GM10847 (cell line): Measurements from ENCODE around the gene ZNF557.
"Not testable (repeated sequence)": the region's sequence is repeated elsewhere in the genome, so short reads cannot be mapped to it uniquely, and the experiment has no call there.

Experiments used
- POLR2A ChIP-seq: IDR thresholded peaks from 2 replicates; pipeline ENCODE4 v1.6.1; 2011; ENCODE audit not compliant: insufficient read length; ENCODE audit errors: extremely low read depth

The ZNF557 gene

GRCh38 chr19:7069042-7069903, at the start of gene ZNF557:
TSS of gene ZNF557 (plus strand) at chr19:7069703. CDS start at chr19:7075075, 5,372 bp downstream.
- peak; percentile 89 for TF ChIP-seq POLR2A

- not testable (repeated sequence) for TF ChIP-seq POLR2A
Measured at GRCh38 chr19:7021331-7021730, 48.2 kb upstream of the ZNF557 start, which contains the start of gene MBD3L2B. TSS of gene MBD3L2B (minus strand) at chr19:7021431. CDS start at chr19:7021397, 34 bp downstream.

GRCh38 chr19:7030278-7030677, 39.2 kb upstream of the ZNF557 start, which contains the start of gene MBD3L5:
TSS of gene MBD3L5 (plus strand) at chr19:7030578. CDS start at chr19:7030612, 34 bp downstream.
- not testable (repeated sequence) for TF ChIP-seq POLR2A

- not testable (repeated sequence) for TF ChIP-seq POLR2A
Measured at GRCh38 chr19:7040079-7040478, 29.4 kb upstream of the ZNF557 start, which contains the start of gene MBD3L4. TSS of gene MBD3L4 (minus strand) at chr19:7040179. CDS start at chr19:7040144, 35 bp downstream.

- not testable (repeated sequence) for TF ChIP-seq POLR2A
Measured at GRCh38 chr19:7049021-7049420, 20.5 kb upstream of the ZNF557 start, which contains the start of gene MBD3L2. TSS of gene MBD3L2 (plus strand) at chr19:7049321. CDS start at chr19:7049374, 53 bp downstream.

- not testable (repeated sequence) for TF ChIP-seq POLR2A
Measured at GRCh38 chr19:7058576-7058975, 10.9 kb upstream of the ZNF557 start, which contains the start of gene MBD3L3. TSS of gene MBD3L3 (minus strand) at chr19:7058676. CDS start at chr19:7058605, 71 bp downstream.

- no peak for TF ChIP-seq POLR2A
Measured at GRCh38 chr19:7063339-7063738, 6.2 kb upstream of the ZNF557 start.

- no peak for TF ChIP-seq POLR2A
Measured at GRCh38 chr19:7063764-7064418, 5.6 kb upstream of the ZNF557 start.

GRCh38 chr19:7067716-7068115, 1.8 kb upstream of the ZNF557 start:
- TF ChIP-seq POLR2A = no peak

GRCh38 chr19:7068599-7068998, 904 bp upstream of the ZNF557 start:
- TF ChIP-seq POLR2A = no peak

- no peak for TF ChIP-seq POLR2A
Measured at GRCh38 chr19:7069904-7070226, 362 bp downstream of the ZNF557 start.

GRCh38 chr19:7072541-7072940, 3.0 kb downstream of the ZNF557 start:
- no peak for TF ChIP-seq POLR2A

- no peak for TF ChIP-seq POLR2A
Measured at GRCh38 chr19:7074705-7075282, 5.3 kb downstream of the ZNF557 start.

GRCh38 chr19:7076151-7076550, 6.6 kb downstream of the ZNF557 start:
- TF ChIP-seq POLR2A = no peak

GRCh38 chr19:7078008-7078407, 8.5 kb downstream of the ZNF557 start:
- TF ChIP-seq POLR2A = no peak
